ENCODE measurements around the gene RMDN2. TPM values are rescaled to one million over a fixed set of nuclear protein-coding genes. Genes with fewer than 3 reads are reported as not detected.

Gene RMDN2
- total and polyA plus RNA-seq, 2 experiments from 2014 or later, result 3.4 to 3.6 TPM

DNA sequence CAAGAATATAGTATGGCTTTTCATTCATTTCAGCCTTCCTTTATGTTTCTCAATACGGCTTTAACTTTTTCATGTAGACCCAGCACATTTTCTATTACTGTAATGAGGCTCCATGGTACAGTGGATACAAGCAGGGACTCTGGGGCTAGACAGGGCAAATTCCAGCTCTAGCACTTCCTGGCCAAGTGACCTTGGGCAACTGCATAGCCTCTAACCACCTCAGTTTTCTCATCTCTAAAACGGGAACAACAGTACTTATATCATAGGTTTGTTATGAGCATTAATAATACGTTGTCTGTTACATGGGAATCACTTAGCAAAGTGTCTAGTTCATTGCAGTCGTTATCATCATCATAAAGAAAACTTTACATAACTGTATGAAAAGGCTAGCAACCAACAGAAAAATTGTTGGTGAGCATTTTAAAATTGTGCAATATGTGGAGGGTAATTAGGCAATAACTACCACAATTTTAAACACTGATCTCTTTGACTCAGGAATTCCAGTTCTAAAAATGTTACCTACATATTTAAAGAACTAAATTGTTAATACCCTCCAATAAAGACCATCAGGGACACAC, 13.7 kb upstream of the RMDN2 start:
- no peaks in the 10 kb centered on the region for H4K20me1 ChIP-seq (replicated peaks; ENCODE audit: insufficient read depth)
- Mint-ChIP-seq H3K27ac (no peak overlapping the region), H3K9me3 (no peaks in the 10 kb centered on the region), H3K27me3 (ENCODE audit: insufficient read depth, low read depth, poor library complexity) (no peaks in the 10 kb centered on the region), H3K36me3 (ENCODE audit: low read depth) (no peaks in the 10 kb centered on the region), H3K4me1 (no peaks in the 10 kb centered on the region), H3K4me3 (no peak overlapping the region)
- H3K4me3 ChIP-seq, result no peak overlapping the region
- no peaks in the 10 kb centered on the region for H3K79me2 ChIP-seq (replicated peaks; ENCODE audit: insufficient read depth)
- H3K4me2 ChIP-seq, result no peak overlapping the region
- H3K27ac ChIP-seq (ENCODE audit: low read depth), result no peak overlapping the region
- no peaks in the 10 kb centered on the region for H3F3A ChIP-seq (replicated peaks; ENCODE audit: low read depth)
- no peaks in the 10 kb centered on the region for H3K36me3 ChIP-seq (ENCODE audit: insufficient read depth)
- no peaks in the 10 kb centered on the region for H3K9me2 ChIP-seq (ENCODE audit: insufficient read depth)
- DNase-seq (ENCODE audit: low spot score), result no peak
- no peak for TF ChIP-seq ZNF114 (CRISPR knock-in tag; IDR thresholded peaks at IDR 0.05)
- TF ChIP-seq ZNF331 (CRISPR knock-in tag; IDR thresholded peaks at IDR 0.05; ENCODE audit: low read depth), result no peak
- no peak for TF ChIP-seq EZH2phosphoT487 (IDR thresholded peaks at IDR 0.05; ENCODE audit: unreplicated experiment)
- TF ChIP-seq, protein P1, sequence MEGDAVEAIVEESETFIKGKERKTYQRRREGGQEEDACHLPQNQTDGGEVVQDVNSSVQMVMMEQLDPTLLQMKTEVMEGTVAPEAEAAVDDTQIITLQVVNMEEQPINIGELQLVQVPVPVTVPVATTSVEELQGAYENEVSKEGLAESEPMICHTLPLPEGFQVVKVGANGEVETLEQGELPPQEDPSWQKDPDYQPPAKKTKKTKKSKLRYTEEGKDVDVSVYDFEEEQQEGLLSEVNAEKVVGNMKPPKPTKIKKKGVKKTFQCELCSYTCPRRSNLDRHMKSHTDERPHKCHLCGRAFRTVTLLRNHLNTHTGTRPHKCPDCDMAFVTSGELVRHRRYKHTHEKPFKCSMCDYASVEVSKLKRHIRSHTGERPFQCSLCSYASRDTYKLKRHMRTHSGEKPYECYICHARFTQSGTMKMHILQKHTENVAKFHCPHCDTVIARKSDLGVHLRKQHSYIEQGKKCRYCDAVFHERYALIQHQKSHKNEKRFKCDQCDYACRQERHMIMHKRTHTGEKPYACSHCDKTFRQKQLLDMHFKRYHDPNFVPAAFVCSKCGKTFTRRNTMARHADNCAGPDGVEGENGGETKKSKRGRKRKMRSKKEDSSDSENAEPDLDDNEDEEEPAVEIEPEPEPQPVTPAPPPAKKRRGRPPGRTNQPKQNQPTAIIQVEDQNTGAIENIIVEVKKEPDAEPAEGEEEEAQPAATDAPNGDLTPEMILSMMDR (conservative IDR thresholded peaks at IDR 0.05; ENCODE audit: low read depth in 2 of 2), result no peak
- TF ChIP-seq CREB1 (CRISPR knock-in tag; IDR thresholded peaks at IDR 0.05; ENCODE audit: low read depth), result no peak
- TF ChIP-seq, protein P2, sequence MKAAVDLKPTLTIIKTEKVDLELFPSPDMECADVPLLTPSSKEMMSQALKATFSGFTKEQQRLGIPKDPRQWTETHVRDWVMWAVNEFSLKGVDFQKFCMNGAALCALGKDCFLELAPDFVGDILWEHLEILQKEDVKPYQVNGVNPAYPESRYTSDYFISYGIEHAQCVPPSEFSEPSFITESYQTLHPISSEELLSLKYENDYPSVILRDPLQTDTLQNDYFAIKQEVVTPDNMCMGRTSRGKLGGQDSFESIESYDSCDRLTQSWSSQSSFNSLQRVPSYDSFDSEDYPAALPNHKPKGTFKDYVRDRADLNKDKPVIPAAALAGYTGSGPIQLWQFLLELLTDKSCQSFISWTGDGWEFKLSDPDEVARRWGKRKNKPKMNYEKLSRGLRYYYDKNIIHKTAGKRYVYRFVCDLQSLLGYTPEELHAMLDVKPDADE (IDR thresholded peaks at IDR 0.05), result no peak
- no peaks in the 10 kb centered on the region for H3K27me3 ChIP-seq (ENCODE audit: insufficient read depth)
- no peak for ATAC-seq
- H3K4me1 ChIP-seq (ENCODE audit: insufficient read depth), result no peaks in the 10 kb centered on the region
- no peak overlapping the region for H2AFZ ChIP-seq

DNA sequence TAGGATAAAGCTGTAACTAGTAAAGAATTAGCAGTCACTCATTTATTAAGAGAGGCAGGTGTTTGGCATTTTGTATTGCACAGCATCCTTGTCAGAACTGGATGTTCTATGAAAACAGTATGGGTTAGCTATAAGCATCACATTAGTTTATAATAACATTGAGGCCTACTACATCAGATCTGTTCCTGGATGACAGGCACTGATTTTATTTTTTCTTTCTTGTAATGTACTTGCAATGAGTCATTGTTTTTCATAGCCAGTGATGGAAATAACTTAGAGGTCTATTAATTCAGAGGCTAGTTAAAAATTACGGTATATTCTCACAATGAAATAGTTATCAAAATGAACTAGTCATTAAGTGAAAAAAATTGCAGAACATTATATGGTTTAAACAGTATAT, 13.0 kb upstream of the RMDN2 start:
- Mint-ChIP-seq H3K27ac (no peak overlapping the region), H3K27me3 (ENCODE audit: insufficient read depth, low read depth, poor library complexity) (no peaks in the 10 kb centered on the region), H3K4me3 (no peak overlapping the region), H3K9me3 (no peaks in the 10 kb centered on the region), H3K36me3 (ENCODE audit: low read depth) (no peaks in the 10 kb centered on the region), H3K4me1 (no peaks in the 10 kb centered on the region)
- Histone ChIP-seq H3K36me3 (ENCODE audit: insufficient read depth) (no peaks in the 10 kb centered on the region), H4K20me1 (replicated peaks; ENCODE audit: insufficient read depth) (no peaks in the 10 kb centered on the region), H3K9me2 (ENCODE audit: insufficient read depth) (no peaks in the 10 kb centered on the region), H3K27me3 (ENCODE audit: insufficient read depth) (no peaks in the 10 kb centered on the region), H3K27ac (ENCODE audit: low read depth) (no peak overlapping the region), H3K4me2 (no peak overlapping the region), H3K4me1 (ENCODE audit: insufficient read depth) (no peaks in the 10 kb centered on the region), H3K79me2 (replicated peaks; ENCODE audit: insufficient read depth) (no peaks in the 10 kb centered on the region), H3F3A (replicated peaks; ENCODE audit: low read depth) (no peaks in the 10 kb centered on the region), H2AFZ (no peak overlapping the region), H3K4me3 (no peak overlapping the region)
- no peak for ATAC-seq
- no peak for DNase-seq (ENCODE audit: low spot score)
- TF ChIP-seq EZH2 (IDR thresholded peaks at IDR 0.05; ENCODE audit: low read depth, unreplicated experiment) (no peak), POLR2AphosphoS5 (IDR thresholded peaks at IDR 0.05; ENCODE audit: low read depth) (no peak), CREB1 (CRISPR knock-in tag; IDR thresholded peaks at IDR 0.05; ENCODE audit: low read depth) (no peak), EZH2phosphoT487 (IDR thresholded peaks at IDR 0.05; ENCODE audit: unreplicated experiment) (no peak), JUNB (IDR thresholded peaks at IDR 0.05; ENCODE audit: unreplicated experiment) (no peak)
- TF ChIP-seq, protein P3, sequence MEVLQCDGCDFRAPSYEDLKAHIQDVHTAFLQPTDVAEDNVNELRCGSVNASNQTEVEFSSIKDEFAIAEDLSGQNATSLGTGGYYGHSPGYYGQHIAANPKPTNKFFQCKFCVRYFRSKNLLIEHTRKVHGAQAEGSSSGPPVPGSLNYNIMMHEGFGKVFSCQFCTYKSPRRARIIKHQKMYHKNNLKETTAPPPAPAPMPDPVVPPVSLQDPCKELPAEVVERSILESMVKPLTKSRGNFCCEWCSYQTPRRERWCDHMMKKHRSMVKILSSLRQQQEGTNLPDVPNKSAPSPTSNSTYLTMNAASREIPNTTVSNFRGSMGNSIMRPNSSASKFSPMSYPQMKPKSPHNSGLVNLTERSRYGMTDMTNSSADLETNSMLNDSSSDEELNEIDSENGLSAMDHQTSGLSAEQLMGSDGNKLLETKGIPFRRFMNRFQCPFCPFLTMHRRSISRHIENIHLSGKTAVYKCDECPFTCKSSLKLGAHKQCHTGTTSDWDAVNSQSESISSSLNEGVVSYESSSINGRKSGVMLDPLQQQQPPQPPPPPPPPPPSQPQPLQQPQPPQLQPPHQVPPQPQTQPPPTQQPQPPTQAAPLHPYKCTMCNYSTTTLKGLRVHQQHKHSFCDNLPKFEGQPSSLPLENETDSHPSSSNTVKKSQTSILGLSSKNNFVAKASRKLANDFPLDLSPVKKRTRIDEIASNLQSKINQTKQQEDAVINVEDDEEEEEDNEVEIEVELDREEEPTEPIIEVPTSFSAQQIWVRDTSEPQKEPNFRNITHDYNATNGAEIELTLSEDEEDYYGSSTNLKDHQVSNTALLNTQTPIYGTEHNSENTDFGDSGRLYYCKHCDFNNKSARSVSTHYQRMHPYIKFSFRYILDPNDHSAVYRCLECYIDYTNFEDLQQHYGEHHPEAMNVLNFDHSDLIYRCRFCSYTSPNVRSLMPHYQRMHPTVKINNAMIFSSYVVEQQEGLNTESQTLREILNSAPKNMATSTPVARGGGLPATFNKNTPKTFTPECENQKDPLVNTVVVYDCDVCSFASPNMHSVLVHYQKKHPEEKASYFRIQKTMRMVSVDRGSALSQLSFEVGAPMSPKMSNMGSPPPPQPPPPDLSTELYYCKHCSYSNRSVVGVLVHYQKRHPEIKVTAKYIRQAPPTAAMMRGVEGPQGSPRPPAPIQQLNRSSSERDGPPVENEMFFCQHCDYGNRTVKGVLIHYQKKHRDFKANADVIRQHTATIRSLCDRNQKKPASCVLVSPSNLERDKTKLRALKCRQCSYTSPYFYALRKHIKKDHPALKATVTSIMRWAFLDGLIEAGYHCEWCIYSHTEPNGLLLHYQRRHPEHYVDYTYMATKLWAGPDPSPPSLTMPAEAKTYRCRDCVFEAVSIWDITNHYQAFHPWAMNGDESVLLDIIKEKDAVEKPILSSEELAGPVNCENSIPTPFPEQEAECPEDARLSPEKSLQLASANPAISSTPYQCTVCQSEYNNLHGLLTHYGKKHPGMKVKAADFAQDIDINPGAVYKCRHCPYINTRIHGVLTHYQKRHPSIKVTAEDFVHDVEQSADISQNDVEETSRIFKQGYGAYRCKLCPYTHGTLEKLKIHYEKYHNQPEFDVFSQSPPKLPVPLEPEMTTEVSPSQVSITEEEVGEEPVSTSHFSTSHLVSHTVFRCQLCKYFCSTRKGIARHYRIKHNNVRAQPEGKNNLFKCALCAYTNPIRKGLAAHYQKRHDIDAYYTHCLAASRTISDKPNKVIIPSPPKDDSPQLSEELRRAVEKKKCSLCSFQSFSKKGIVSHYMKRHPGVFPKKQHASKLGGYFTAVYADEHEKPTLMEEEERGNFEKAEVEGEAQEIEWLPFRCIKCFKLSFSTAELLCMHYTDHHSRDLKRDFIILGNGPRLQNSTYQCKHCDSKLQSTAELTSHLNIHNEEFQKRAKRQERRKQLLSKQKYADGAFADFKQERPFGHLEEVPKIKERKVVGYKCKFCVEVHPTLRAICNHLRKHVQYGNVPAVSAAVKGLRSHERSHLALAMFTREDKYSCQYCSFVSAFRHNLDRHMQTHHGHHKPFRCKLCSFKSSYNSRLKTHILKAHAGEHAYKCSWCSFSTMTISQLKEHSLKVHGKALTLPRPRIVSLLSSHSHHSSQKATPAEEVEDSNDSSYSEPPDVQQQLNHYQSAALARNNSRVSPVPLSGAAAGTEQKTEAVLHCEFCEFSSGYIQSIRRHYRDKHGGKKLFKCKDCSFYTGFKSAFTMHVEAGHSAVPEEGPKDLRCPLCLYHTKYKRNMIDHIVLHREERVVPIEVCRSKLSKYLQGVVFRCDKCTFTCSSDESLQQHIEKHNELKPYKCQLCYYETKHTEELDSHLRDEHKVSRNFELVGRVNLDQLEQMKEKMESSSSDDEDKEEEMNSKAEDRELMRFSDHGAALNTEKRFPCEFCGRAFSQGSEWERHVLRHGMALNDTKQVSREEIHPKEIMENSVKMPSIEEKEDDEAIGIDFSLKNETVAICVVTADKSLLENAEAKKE (CRISPR knock-in tag; IDR thresholded peaks at IDR 0.05), result no peak

Data from GM23338 (cell line).